ENCODE measurements around the gene FAM83E. TPM values are rescaled to one million over a fixed set of nuclear protein-coding genes. Genes with fewer than 3 reads are reported as not detected.

Gene FAM83E
- total RNA-seq, 2 donors from 2014 or later, result 180 to 247 TPM

Other genes with a start within 250 kb of the FAM83E start
- gene KDELR1, start 223.5 kb downstream of the FAM83E start, total RNA-seq, result 100 to 1,000 TPM; 226 to 236 TPM
- under 1 TPM; 0.37 to 0.61 TPM for gene GRIN2D, start 221.4 kb downstream of the FAM83E start, total RNA-seq
- 10 to 100 TPM; 22.3 to 25.1 TPM for gene GRWD1, start 169.1 kb downstream of the FAM83E start, total RNA-seq
- gene KCNJ14, start 159.5 kb downstream of the FAM83E start, total RNA-seq, result 1 to 10 TPM in 1 of 2 donors, under 1 TPM in 1; 0.34 to 1.2 TPM
- 10 to 100 TPM; 68.3 to 75.6 TPM for gene CYTH2, start 145.7 kb downstream of the FAM83E start, total RNA-seq
- gene LMTK3, start 103.2 kb downstream of the FAM83E start, total RNA-seq, result 1 to 10 TPM in 1 of 2 donors, under 1 TPM in 1; 0.87 to 1.1 TPM
- under 1 TPM; 0.87 to 0.89 TPM for gene SULT2B1, start 62.9 kb downstream of the FAM83E start, total RNA-seq
- not detected for gene SPACA4, start 8.3 kb downstream of the FAM83E start, total RNA-seq
- gene RPL18, start 4.1 kb upstream of the FAM83E start, total RNA-seq, result 1,000 to 10,000 TPM; 1,328 to 1,333 TPM
- gene SPHK2, start 4.4 kb upstream of the FAM83E start, total RNA-seq, result 10 to 100 TPM; 45.1 to 51.0 TPM
- 10 to 100 TPM in 1 of 2 donors, 1 to 10 TPM in 1; 6.9 to 14.6 TPM for gene DBP, start 22.3 kb upstream of the FAM83E start, total RNA-seq
- 1 to 10 TPM; 1.7 to 4.2 TPM for gene CA11, start 31.1 kb upstream of the FAM83E start, total RNA-seq
- gene NTN5, start 57.9 kb upstream of the FAM83E start, total RNA-seq, result under 1 TPM; 0.49 to 0.53 TPM
- 100 to 1,000 TPM in 1 of 2 donors, 10 to 100 TPM in 1; 74.3 to 147 TPM for gene FUT2, start 80.9 kb upstream of the FAM83E start, total RNA-seq
- gene MAMSTR, start 104.6 kb upstream of the FAM83E start, total RNA-seq, result under 1 TPM; 0.64 to 0.67 TPM
- gene RASIP1, start 125.5 kb upstream of the FAM83E start, total RNA-seq, result 1 to 10 TPM; 2.7 to 2.8 TPM
- gene IZUMO1, start 131.8 kb upstream of the FAM83E start, total RNA-seq, result not detected
- gene FUT1, start 137.6 kb upstream of the FAM83E start, total RNA-seq, result under 1 TPM; 0.37 to 0.56 TPM
- gene FGF21, start 140.4 kb upstream of the FAM83E start, total RNA-seq, result not detected
- 10 to 100 TPM; 57.5 to 78.0 TPM for gene BCAT2, start 196.0 kb upstream of the FAM83E start, total RNA-seq
- gene HSD17B14, start 221.4 kb upstream of the FAM83E start, total RNA-seq, result 1 to 10 TPM; 3.3 to 4.6 TPM